ENCODE measurements around the gene SPOCK3. TPM values are rescaled to one million over a fixed set of nuclear protein-coding genes. Genes with fewer than 3 reads are reported as not detected.

SPOCK3 gene
- total and polyA plus RNA-seq, 11 donors: 0.06 to 3.0 (median 1.1) TPM; not detected in 1

- H3K4me3 ChIP-seq: no peak overlapping the region
- TF ChIP-seq CTCF (IDR thresholded peaks at IDR 0.05) (no peak), POLR2A (IDR thresholded peaks at IDR 0.05) (no peak)
- no peak for DNase-seq
- ATAC-seq: no peak
- intact Hi-C loops (cut with DNase I): no loop called here
- H3K27me3 ChIP-seq: no peaks in the 10 kb centered on the region
- 87 to 92% (median 92%) methylated on average over 4 of the region's 4 CpGs for WGBS, 4 donors
- H3K4me1 ChIP-seq: peaks cover 0 to 7% (median 0%) of the 10 kb centered on the region in 12 donors
- no peaks in the 10 kb centered on the region for H3K36me3 ChIP-seq
- no peaks in the 10 kb centered on the region for H3K9me3 ChIP-seq
- no peak overlapping the region for H3K27ac ChIP-seq
These were observed 13.2 kb downstream of the SPOCK3 start for GRCh38 chr4:167221084-167221483.

- no peaks in the 10 kb centered on the region for H3K36me3 ChIP-seq
- no peaks in the 10 kb centered on the region for H3K9me3 ChIP-seq
- H3K4me3 ChIP-seq: no peak overlapping the region
- DNase-seq: no peak
- no peak overlapping the region for H3K27ac ChIP-seq
- no peak for ATAC-seq
- 58 to 68% (median 61%) methylated on average over 3 of the region's 3 CpGs for WGBS, 4 donors
- intact Hi-C loops (cut with DNase I): no loop called here
- no peak for TF ChIP-seq CTCF (IDR thresholded peaks at IDR 0.05)
- no peak for TF ChIP-seq POLR2A (IDR thresholded peaks at IDR 0.05)
- peaks cover 0 to 7% (median 0%) of the 10 kb centered on the region in 12 donors for H3K4me1 ChIP-seq
- no peaks in the 10 kb centered on the region for H3K27me3 ChIP-seq
These were observed 16.2 kb downstream of the SPOCK3 start for GRCh38 chr4:167218022-167218608.

GRCh38 chr4:167216783-167217182, 17.5 kb downstream of the SPOCK3 start:
- DNase-seq (no peak), ATAC-seq (no peak)
- Histone ChIP-seq H3K27ac (no peak overlapping the region), H3K36me3 (no peaks in the 10 kb centered on the region), H3K27me3 (no peaks in the 10 kb centered on the region), H3K4me3 (no peak overlapping the region), H3K4me1 (peaks cover 0 to 7% (median 0%) of the 10 kb centered on the region in 12 donors), H3K9me3 (no peaks in the 10 kb centered on the region)
- intact Hi-C loops (cut with DNase I): no loop called here
- WGBS, 4 donors: 73 to 91% (median 87%) methylated on average over 2 of the region's 2 CpGs
- no peak for TF ChIP-seq POLR2A (IDR thresholded peaks at IDR 0.05)
- TF ChIP-seq CTCF (IDR thresholded peaks at IDR 0.05): no peak

GRCh38 chr4:167210166-167210565, 24.1 kb downstream of the SPOCK3 start:
- Histone ChIP-seq H3K4me1 (no peaks in the 10 kb centered on the region), H3K27me3 (no peaks in the 10 kb centered on the region), H3K36me3 (no peaks in the 10 kb centered on the region), H3K27ac (no peak overlapping the region), H3K9me3 (no peaks in the 10 kb centered on the region), H3K4me3 (no peak overlapping the region)
- 65 to 74% (median 68%) methylated on average over 2 of the region's 2 CpGs for WGBS, 4 donors
- no peak for ATAC-seq
- TF ChIP-seq CTCF (IDR thresholded peaks at IDR 0.05) (no peak), POLR2A (IDR thresholded peaks at IDR 0.05) (no peak)
- no peak for DNase-seq
- intact Hi-C loops (cut with DNase I): no loop called here
